Type B pancreatic cell (in vitro differentiated cells): Measurements from ENCODE around the gene MYO19. TPM values are rescaled to one million over a fixed set of nuclear protein-coding genes. Genes with fewer than 3 reads are reported as not detected.

Source experiments
- DNase-seq: peaks from one replicate; pipeline ENCODE4 v3.0.0; 2021; ENCODE audit warnings: mixed read lengths; ENCODE audit not compliant: unreplicated experiment; ENCODE audit errors: extremely low spot score
- H3K27ac Mint-ChIP-seq: 2 replicates; pipeline ENCODE4 v1.8.0; 2021; ENCODE audit warnings: mild to moderate bottlenecking, mixed read lengths
- H3K27me3 Mint-ChIP-seq: 2 replicates; pipeline ENCODE4 v1.8.0; 2021; ENCODE audit warnings: mixed read lengths
- H3K36me3 Mint-ChIP-seq: 2 replicates; pipeline ENCODE4 v1.8.0; 2021; ENCODE audit warnings: mixed read lengths
- H3K4me1 Mint-ChIP-seq: one replicate; pipeline ENCODE4 v1.8.0; 2021; ENCODE audit warnings: mixed read lengths; ENCODE audit not compliant: unreplicated experiment
- H3K4me3 Mint-ChIP-seq: 2 replicates; pipeline ENCODE4 v1.8.0; 2021; ENCODE audit warnings: mild to moderate bottlenecking, mixed read lengths
- H3K9me3 Mint-ChIP-seq: 2 replicates; pipeline ENCODE4 v1.8.0; 2021; ENCODE audit warnings: mixed read lengths
- CTCF ChIP-seq: fragments of 200-600 bp; sonication (generic); conservative IDR thresholded peaks from 2 replicates; pipeline ENCODE4 v1.5.0; 2021; ENCODE audit warnings: antibody characterized with exemption, mild to moderate bottlenecking
- long read RNA-seq: library from polyadenylated mRNA; unstranded; transcript quantifications from one replicate; pipeline ENCODE4 v2.0.0, GENCODE V29; 2020
- total RNA-seq: library from RNA; stranded (reverse); gene quantifications from 2 replicates; pipeline ENCODE4 v1.2.1, GENCODE V29; 2021; ENCODE audit warnings: low replicate concordance

Gene MYO19
- 71.3 and 94.7 TPM in 2 replicates for total RNA-seq
- long read RNA-seq, full-length matches to known transcripts = 35 of 63 reads
- long read RNA-seq, partial matches to known transcripts = 11 of 63 reads
- long read RNA-seq, other reads (novel, unspliced or antisense) = 17 of 63 reads

GRCh38 chr17:36534840-36535668 is at the start of gene MYO19, which contains the start of gene PIGW:
Gene MYO19 (minus strand): TSS chr17:36534868. CDS start chr17:36532538, 2,330 bp downstream.
Gene PIGW (plus strand): TSS chr17:36534987. CDS start chr17:36537102, 2,115 bp downstream.
- Mint-ChIP-seq H3K4me3 (peak within 1 kb of the TSS; percentile 98), H3K36me3 (peaks cover 10% of the 10 kb centered on the region), H3K4me1 (peaks cover 4% of the 10 kb centered on the region), H3K9me3 (no peaks in the 10 kb centered on the region), H3K27ac (peak within 1 kb of the TSS; percentile 99), H3K27me3 (no peaks in the 10 kb centered on the region)
- no peak for TF ChIP-seq CTCF
- DNase-seq = peak; percentile 90

GRCh38 chr17:36583787-36584186 is 49.1 kb upstream of the MYO19 start:
- H3K9me3 Mint-ChIP-seq = no peaks in the 10 kb centered on the region
- H3K27ac Mint-ChIP-seq = no peak overlapping the region
- peaks cover 13% of the 10 kb centered on the region for H3K36me3 Mint-ChIP-seq
- no peak for TF ChIP-seq CTCF
- no peak for DNase-seq
- no peaks in the 10 kb centered on the region for H3K4me1 Mint-ChIP-seq
- H3K4me3 Mint-ChIP-seq = no peak overlapping the region
- no peaks in the 10 kb centered on the region for H3K27me3 Mint-ChIP-seq

- no peak for DNase-seq
- Mint-ChIP-seq H3K27me3 (no peaks in the 10 kb centered on the region), H3K36me3 (peaks cover 21% of the 10 kb centered on the region), H3K4me3 (no peak overlapping the region), H3K4me1 (no peaks in the 10 kb centered on the region), H3K9me3 (no peaks in the 10 kb centered on the region), H3K27ac (no peak overlapping the region)
- no peak for TF ChIP-seq CTCF
Measured at GRCh38 chr17:36578671-36579070, 44.0 kb upstream of the MYO19 start.

GRCh38 chr17:36576793-36577192 is 42.1 kb upstream of the MYO19 start:
- H3K27me3 Mint-ChIP-seq = no peaks in the 10 kb centered on the region
- no peak for TF ChIP-seq CTCF
- no peaks in the 10 kb centered on the region for H3K9me3 Mint-ChIP-seq
- no peak overlapping the region for H3K4me3 Mint-ChIP-seq
- no peak for DNase-seq
- no peak overlapping the region for H3K27ac Mint-ChIP-seq
- no peaks in the 10 kb centered on the region for H3K4me1 Mint-ChIP-seq
- H3K36me3 Mint-ChIP-seq = peaks cover 34% of the 10 kb centered on the region

GRCh38 chr17:36575028-36575427 is 40.4 kb upstream of the MYO19 start:
- Mint-ChIP-seq H3K27me3 (no peaks in the 10 kb centered on the region), H3K36me3 (peaks cover 34% of the 10 kb centered on the region), H3K4me3 (no peak overlapping the region), H3K4me1 (no peaks in the 10 kb centered on the region), H3K27ac (no peak overlapping the region), H3K9me3 (no peaks in the 10 kb centered on the region)
- no peak for TF ChIP-seq CTCF
- no peak for DNase-seq
